GM20431 (cell line): ENCODE results near the gene SPARC.
"Not testable (repeated sequence)": the region's sequence is repeated elsewhere in the genome, so short reads cannot be mapped to it uniquely, and the experiment has no call there.

Experiments used
- in situ Hi-C: fragments of 300-500 bp; cut with MseI, MboI; formaldehyde crosslinking; loops from one replicate; pipeline ENCODE4 v1.15.0; 2020; ENCODE audit warnings: low sequenced_read_pairs; ENCODE audit not compliant: unreplicated experiment

The SPARC gene

GRCh38 chr5:151682240-151682639 lies 4.5 kb downstream of the SPARC start:
- in situ Hi-C loops, result no loop called here

- in situ Hi-C loops, result no loop called here
Observed at GRCh38 chr5:151680944-151681427, 5.7 kb downstream of the SPARC start.

- in situ Hi-C loops, result not testable (repeated sequence)
Observed at GRCh38 chr5:151680156-151680505, 6.6 kb downstream of the SPARC start.

GRCh38 chr5:151679421-151680155 lies 7.1 kb downstream of the SPARC start:
- in situ Hi-C loops, result no loop called here

GRCh38 chr5:151678713-151679112 lies 8.0 kb downstream of the SPARC start:
- in situ Hi-C loops, result no loop called here

GRCh38 chr5:151677776-151678545 lies 8.8 kb downstream of the SPARC start:
- in situ Hi-C loops, result no loop called here

- in situ Hi-C loops, result no loop called here
Observed at GRCh38 chr5:151676719-151677118, 10.0 kb downstream of the SPARC start.

- in situ Hi-C loops, result no loop called here
Observed at GRCh38 chr5:151676314-151676712, 10.4 kb downstream of the SPARC start.

GRCh38 chr5:151675611-151676313 lies 11.0 kb downstream of the SPARC start:
- in situ Hi-C loops, result no loop called here

GRCh38 chr5:151674626-151675610 lies 11.8 kb downstream of the SPARC start:
- in situ Hi-C loops, result no loop called here

GRCh38 chr5:151673421-151673820 lies 13.3 kb downstream of the SPARC start:
- in situ Hi-C loops, result no loop called here

- in situ Hi-C loops, result no loop called here
Observed at GRCh38 chr5:151672516-151672915, 14.2 kb downstream of the SPARC start.

- in situ Hi-C loops, result no loop called here
Observed at GRCh38 chr5:151671950-151672349, 14.8 kb downstream of the SPARC start.

GRCh38 chr5:151670953-151671636 lies 15.6 kb downstream of the SPARC start:
- in situ Hi-C loops, result no loop called here

GRCh38 chr5:151670083-151670686 lies 16.5 kb downstream of the SPARC start:
- in situ Hi-C loops, result no loop called here

GRCh38 chr5:151667083-151667482 lies 19.6 kb downstream of the SPARC start:
- in situ Hi-C loops, result loop anchor here (10.0 kb wide), 1 partner anchor 68 kb away; no protein-coding TSS in a partner anchor

GRCh38 chr5:151665613-151666012 lies 21.1 kb downstream of the SPARC start:
- in situ Hi-C loops, result loop anchor here (10.0 kb wide), 1 partner anchor 69 kb away; no protein-coding TSS in a partner anchor
